IMR-90 (cell line): Measurements from ENCODE around the gene CTNNA2.

ENCODE experiments used
- CEBPB ChIP-seq: IDR thresholded peaks from 2 replicates; pipeline ENCODE4 v1.6.1; 2012; ENCODE audit warnings: low read depth, low read length, improper control_type of control experiment
- MAZ ChIP-seq: IDR thresholded peaks from 2 replicates; pipeline ENCODE4 v1.6.1; 2012; ENCODE audit warnings: low read depth, mild to moderate bottlenecking, low read length, improper control_type of control experiment, moderate library complexity, borderline replicate concordance
- MXI1 ChIP-seq: IDR thresholded peaks from 2 replicates; pipeline ENCODE4 v1.6.1; 2012; ENCODE audit warnings: low read depth, mild to moderate bottlenecking, low read length, moderate library complexity, borderline replicate concordance
- NFE2L2 ChIP-seq: fragments of 150-350 bp; IDR thresholded peaks from 2 replicates; pipeline ENCODE4 v1.6.1; 2016; ENCODE audit warnings: low read depth, mild to moderate bottlenecking, low read length
- POLR2A ChIP-seq: IDR thresholded peaks from 2 replicates; pipeline ENCODE4 v1.6.1; 2012; ENCODE audit warnings: mild to moderate bottlenecking, low read depth, low read length
- RAD21 ChIP-seq: IDR thresholded peaks from 2 replicates; pipeline ENCODE4 v1.6.1; 2012; ENCODE audit warnings: low read length, improper control_type of control experiment
- RFX5 ChIP-seq: IDR thresholded peaks from 2 replicates; pipeline ENCODE4 v1.8.0; 2012; ENCODE audit warnings: low read depth, mild to moderate bottlenecking, low read length, moderate library complexity
- SMC3 ChIP-seq: fragments of 150-350 bp; IDR thresholded peaks from 2 replicates; pipeline ENCODE4 v1.6.1; 2016; ENCODE audit warnings: low read depth, mild to moderate bottlenecking, antibody characterized with exemption, low read length, moderate library complexity
- TF ChIP-seq, protein P1 (sequence below): conservative IDR thresholded peaks from 2 replicates; pipeline ENCODE4 v1.5.1; 2012; ENCODE audit warnings: mild to moderate bottlenecking, low read depth, low read length, improper control_type of control experiment
- TF ChIP-seq, protein P2 (sequence below): fragments of 150-350 bp; IDR thresholded peaks from 2 replicates; pipeline ENCODE4 v1.6.1; 2017; ENCODE audit warnings: mild to moderate bottlenecking, antibody characterized with exemption, low read length, low read depth

DNA sequence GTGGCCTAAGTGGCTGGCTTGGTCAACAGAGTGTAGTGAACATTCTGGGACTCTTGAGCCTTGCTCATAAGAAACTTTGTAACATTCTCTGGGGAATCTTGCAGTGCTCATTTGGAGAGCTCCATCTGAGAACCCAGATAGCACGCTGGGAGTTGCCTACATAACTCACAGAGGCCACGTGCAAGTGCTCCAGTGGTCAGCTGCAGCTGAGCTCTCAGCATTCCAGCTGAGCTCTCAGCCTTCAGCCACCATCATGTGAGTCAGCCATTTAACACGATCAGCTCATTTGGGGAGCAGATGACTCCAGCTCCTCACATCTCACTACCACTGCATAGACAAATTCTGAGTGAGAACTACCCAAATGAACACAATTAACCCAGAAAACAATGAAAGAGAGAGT lies 25.5 kb upstream of the CTNNA2 start:
- TF ChIP-seq, protein P1, sequence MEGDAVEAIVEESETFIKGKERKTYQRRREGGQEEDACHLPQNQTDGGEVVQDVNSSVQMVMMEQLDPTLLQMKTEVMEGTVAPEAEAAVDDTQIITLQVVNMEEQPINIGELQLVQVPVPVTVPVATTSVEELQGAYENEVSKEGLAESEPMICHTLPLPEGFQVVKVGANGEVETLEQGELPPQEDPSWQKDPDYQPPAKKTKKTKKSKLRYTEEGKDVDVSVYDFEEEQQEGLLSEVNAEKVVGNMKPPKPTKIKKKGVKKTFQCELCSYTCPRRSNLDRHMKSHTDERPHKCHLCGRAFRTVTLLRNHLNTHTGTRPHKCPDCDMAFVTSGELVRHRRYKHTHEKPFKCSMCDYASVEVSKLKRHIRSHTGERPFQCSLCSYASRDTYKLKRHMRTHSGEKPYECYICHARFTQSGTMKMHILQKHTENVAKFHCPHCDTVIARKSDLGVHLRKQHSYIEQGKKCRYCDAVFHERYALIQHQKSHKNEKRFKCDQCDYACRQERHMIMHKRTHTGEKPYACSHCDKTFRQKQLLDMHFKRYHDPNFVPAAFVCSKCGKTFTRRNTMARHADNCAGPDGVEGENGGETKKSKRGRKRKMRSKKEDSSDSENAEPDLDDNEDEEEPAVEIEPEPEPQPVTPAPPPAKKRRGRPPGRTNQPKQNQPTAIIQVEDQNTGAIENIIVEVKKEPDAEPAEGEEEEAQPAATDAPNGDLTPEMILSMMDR, result no peak
- TF ChIP-seq POLR2A, result no peak
- no peak for TF ChIP-seq RAD21
- TF ChIP-seq SMC3, result no peak
- no peak for TF ChIP-seq CEBPB
- TF ChIP-seq MXI1, result no peak
- TF ChIP-seq MAZ, result no peak
- TF ChIP-seq NFE2L2, result no peak
- TF ChIP-seq, protein P2, sequence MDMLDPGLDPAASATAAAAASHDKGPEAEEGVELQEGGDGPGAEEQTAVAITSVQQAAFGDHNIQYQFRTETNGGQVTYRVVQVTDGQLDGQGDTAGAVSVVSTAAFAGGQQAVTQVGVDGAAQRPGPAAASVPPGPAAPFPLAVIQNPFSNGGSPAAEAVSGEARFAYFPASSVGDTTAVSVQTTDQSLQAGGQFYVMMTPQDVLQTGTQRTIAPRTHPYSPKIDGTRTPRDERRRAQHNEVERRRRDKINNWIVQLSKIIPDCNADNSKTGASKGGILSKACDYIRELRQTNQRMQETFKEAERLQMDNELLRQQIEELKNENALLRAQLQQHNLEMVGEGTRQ, result no peak
- no peak for TF ChIP-seq RFX5
